ENCODE data around the gene DNM3. TPM values are rescaled to one million over a fixed set of nuclear protein-coding genes. Genes with fewer than 3 reads are reported as not detected.

Gene DNM3
- total and polyA plus RNA-seq, 7 donors = 0.60 to 13.3 (median 3.9) TPM

- TF ChIP-seq POLR2A (IDR thresholded peaks at IDR 0.05) = no peak
- TF ChIP-seq CTCF (IDR thresholded peaks at IDR 0.05) = no peak
- TF ChIP-seq POLR2AphosphoS5 (IDR thresholded peaks at IDR 0.05) = no peak
- TF ChIP-seq EP300 (IDR thresholded peaks at IDR 0.05) = no peak
- Histone ChIP-seq H3K4me3 (no peak overlapping the region), H3K27me3 (no peaks in the 10 kb centered on the region), H3K9me3 (no peaks in the 10 kb centered on the region), H3K36me3 (no peaks in the 10 kb centered on the region), H3K27ac (no peak overlapping the region), H3K4me1 (no peaks in the 10 kb centered on the region)
- intact Hi-C loops (cut with DNase I) = no loop called here
- DNase-seq = no peak
- WGBS, 2 donors = 84 to 95% methylated on average over 1 of the region's 1 CpG
Measured at GRCh38 chr1:172460177-172460576, 618.9 kb downstream of the DNM3 start.

- DNase-seq = no peak
- 79 to 93% methylated on average over 1 of the region's 1 CpG for WGBS, 2 donors
- Histone ChIP-seq H3K36me3 (no peaks in the 10 kb centered on the region), H3K27me3 (no peaks in the 10 kb centered on the region), H3K4me1 (no peaks in the 10 kb centered on the region), H3K9me3 (no peaks in the 10 kb centered on the region), H3K4me3 (no peak overlapping the region), H3K27ac (no peak overlapping the region)
- TF ChIP-seq POLR2AphosphoS5 (IDR thresholded peaks at IDR 0.05) (no peak), POLR2A (IDR thresholded peaks at IDR 0.05) (no peak), EP300 (IDR thresholded peaks at IDR 0.05) (no peak), CTCF (IDR thresholded peaks at IDR 0.05) (no peak)
- intact Hi-C loops (cut with DNase I) = no loop called here
Measured at GRCh38 chr1:172460887-172461315, 619.6 kb downstream of the DNM3 start.

Small RNA genes within 50 kb of the gene (small RNA-seq; reads per million reads assigned to genes)
- gene MIR199A2 = 0.86 to 2.0 (median 1.0) reads per million in 3 donors
- 0 reads per million in 3 donors for gene RNU6-157P

Other genes with a start within 250 kb of the DNM3 start
- gene MYOCOS, start 219.3 kb upstream of the DNM3 start, total RNA-seq = not detected
- gene MYOCOS, start 219.3 kb upstream of the DNM3 start, polyA plus RNA-seq = not detected
- gene MYOC, start 188.8 kb upstream of the DNM3 start, total RNA-seq = 10 to 100 TPM in 2 of 4 donors, 1 to 10 TPM in 2; 6.5 to 31.0 (median 9.5) TPM
- 1 to 10 TPM in 1 of 3 donors, under 1 TPM in 1, not detected in 1; 0.50 to 1.2 TPM for gene MYOC, start 188.8 kb upstream of the DNM3 start, polyA plus RNA-seq
- 10 to 100 TPM; 13.0 to 16.9 (median 15.7) TPM for gene VAMP4, start 99.4 kb upstream of the DNM3 start, total RNA-seq
- gene VAMP4, start 99.4 kb upstream of the DNM3 start, polyA plus RNA-seq = 10 to 100 TPM in 1 of 3 donors, 1 to 10 TPM in 2; 5.7 to 10.4 (median 7.2) TPM
- 10 to 100 TPM in 3 of 4 donors, 1 to 10 TPM in 1; 8.4 to 21.8 (median 17.0) TPM for gene METTL13, start 59.8 kb upstream of the DNM3 start, total RNA-seq
- 10 to 100 TPM; 12.0 to 29.3 (median 12.6) TPM for gene METTL13, start 59.8 kb upstream of the DNM3 start, polyA plus RNA-seq